Measurements from ENCODE around the gene KRT83.

Gene KRT83

GRCh38 chr12:52319097-52319496 lies 2.1 kb downstream of the KRT83 start:
- Histone ChIP-seq H3K79me2 (ENCODE audit: insufficient read depth, low read length) (no peaks in the 10 kb centered on the region), H3K9me2 (replicated peaks; ENCODE audit: low read depth, low read length) (no peaks in the 10 kb centered on the region), H3F3A (ENCODE audit: low read depth) (no peaks in the 10 kb centered on the region), H3K9me3 (ENCODE audit: insufficient read depth, low read depth, low read length) (no peaks in the 10 kb centered on the region), H3K4me1 (ENCODE audit: insufficient read depth, low read length, poor library complexity, severe bottlenecking) (peaks cover 5% of the 10 kb centered on the region), H3K36me3 (ENCODE audit: insufficient read depth, low read length) (no peaks in the 10 kb centered on the region), H4K20me1 (ENCODE audit: insufficient read depth, low read length, poor library complexity, severe bottlenecking) (no peaks in the 10 kb centered on the region), H3K27me3 (ENCODE audit: insufficient read depth, low read length, poor library complexity, severe bottlenecking) (no peaks in the 10 kb centered on the region), H3K4me3 (ENCODE audit: low read length, poor library complexity, severe bottlenecking) (no peak overlapping the region), H3K4me2 (ENCODE audit: low read depth, low read length, poor library complexity, severe bottlenecking) (no peak overlapping the region), H3K9ac (ENCODE audit: low read depth, low read length, poor library complexity, severe bottlenecking) (no peak overlapping the region), H2AFZ (ENCODE audit: low read length) (no peak overlapping the region)
- TF ChIP-seq EZH2phosphoT487 (IDR thresholded peaks at IDR 0.05; ENCODE audit: borderline replicate concordance) (no peak), CTCF (conservative IDR thresholded peaks at IDR 0.05; ENCODE audit: low read length) (peak; percentile 57)

- Histone ChIP-seq H3K4me2 (ENCODE audit: low read depth, low read length, poor library complexity, severe bottlenecking) (no peak overlapping the region), H3K79me2 (ENCODE audit: insufficient read depth, low read length) (no peaks in the 10 kb centered on the region), H3F3A (ENCODE audit: low read depth) (no peaks in the 10 kb centered on the region), H2AFZ (ENCODE audit: low read length) (no peak overlapping the region), H3K9ac (ENCODE audit: low read depth, low read length, poor library complexity, severe bottlenecking) (no peak overlapping the region), H3K27me3 (ENCODE audit: insufficient read depth, low read length, poor library complexity, severe bottlenecking) (no peaks in the 10 kb centered on the region), H4K20me1 (ENCODE audit: insufficient read depth, low read length, poor library complexity, severe bottlenecking) (no peaks in the 10 kb centered on the region), H3K4me3 (ENCODE audit: low read length, poor library complexity, severe bottlenecking) (no peak overlapping the region), H3K4me1 (ENCODE audit: insufficient read depth, low read length, poor library complexity, severe bottlenecking) (peaks cover 5% of the 10 kb centered on the region), H3K9me2 (replicated peaks; ENCODE audit: low read depth, low read length) (no peaks in the 10 kb centered on the region), H3K9me3 (ENCODE audit: insufficient read depth, low read depth, low read length) (no peaks in the 10 kb centered on the region), H3K36me3 (ENCODE audit: insufficient read depth, low read length) (no peaks in the 10 kb centered on the region)
- no peak for TF ChIP-seq CTCF (conservative IDR thresholded peaks at IDR 0.05; ENCODE audit: low read length)
- no peak for TF ChIP-seq EZH2phosphoT487 (IDR thresholded peaks at IDR 0.05; ENCODE audit: borderline replicate concordance)
Observed at GRCh38 chr12:52318241-52318990, 2.8 kb downstream of the KRT83 start.

- Histone ChIP-seq H3K36me3 (ENCODE audit: insufficient read depth, low read length) (no peaks in the 10 kb centered on the region), H3F3A (ENCODE audit: low read depth) (no peaks in the 10 kb centered on the region), H3K4me3 (ENCODE audit: low read length, poor library complexity, severe bottlenecking) (no peak overlapping the region), H3K79me2 (ENCODE audit: insufficient read depth, low read length) (no peaks in the 10 kb centered on the region), H2AFZ (ENCODE audit: low read length) (no peak overlapping the region), H3K9ac (ENCODE audit: low read depth, low read length, poor library complexity, severe bottlenecking) (no peak overlapping the region), H3K9me2 (replicated peaks; ENCODE audit: low read depth, low read length) (no peaks in the 10 kb centered on the region), H3K4me2 (ENCODE audit: low read depth, low read length, poor library complexity, severe bottlenecking) (no peak overlapping the region), H4K20me1 (ENCODE audit: insufficient read depth, low read length, poor library complexity, severe bottlenecking) (no peaks in the 10 kb centered on the region), H3K9me3 (ENCODE audit: insufficient read depth, low read depth, low read length) (no peaks in the 10 kb centered on the region), H3K27me3 (ENCODE audit: insufficient read depth, low read length, poor library complexity, severe bottlenecking) (no peaks in the 10 kb centered on the region), H3K4me1 (ENCODE audit: insufficient read depth, low read length, poor library complexity, severe bottlenecking) (peaks cover 5% of the 10 kb centered on the region)
- no peak for TF ChIP-seq EZH2phosphoT487 (IDR thresholded peaks at IDR 0.05; ENCODE audit: borderline replicate concordance)
Observed at GRCh38 chr12:52317468-52318052, 3.6 kb downstream of the KRT83 start.

Data from Loucy (cell line).